ENCODE results near the gene MAGIX. TPM values are rescaled to one million over a fixed set of nuclear protein-coding genes. Genes with fewer than 3 reads are reported as not detected.

The MAGIX gene
- total and polyA plus RNA-seq, 2 of the 4 experiments (the other 2 are of a cell fraction), result 0.72 to 1.1 TPM

- no peak overlapping the region for H2BK15ac ChIP-seq (ENCODE audit: low read depth, low read length)
- no peak overlapping the region for H3K4ac ChIP-seq (ENCODE audit: low read depth, low read length)
- TF ChIP-seq NFE2L2 (IDR thresholded peaks at IDR 0.05; ENCODE audit: low read depth, low read length), result no peak
- TF ChIP-seq RFX5 (IDR thresholded peaks at IDR 0.05; ENCODE audit: low read depth, low read length), result no peak
- no peak for TF ChIP-seq CEBPB (IDR thresholded peaks at IDR 0.05; ENCODE audit: low read depth, low read length)
- TF ChIP-seq MAZ (IDR thresholded peaks at IDR 0.05; ENCODE audit: borderline replicate concordance, low read depth, low read length), result no peak
- no peak for TF ChIP-seq MXI1 (IDR thresholded peaks at IDR 0.05; ENCODE audit: borderline replicate concordance, low read depth, low read length)
- POLR2A ChIA-PET (ENCODE audit: unreplicated experiment), result no interaction called here
- BruUV-seq (replicated peaks), result no TSS peak
- H3K9ac ChIP-seq (ENCODE audit: low read depth, low read length), result no peak overlapping the region
- H3K27me3 ChIP-seq (ENCODE audit: control insufficient read depth, insufficient read depth, low read length), result peaks cover 15% of the 10 kb centered on the region
- no peak overlapping the region for H2BK20ac ChIP-seq (ENCODE audit: low read depth, low read length)
- intact Hi-C loops (cut with micrococcal nuclease) (no loop called here), dilution Hi-C loops (cut with HindIII; ENCODE audit: low sequenced_read_pairs, unreplicated experiment) (no loop called here), in situ Hi-C loops (cut with MboI; ENCODE audit: low sequenced_read_pairs) (no loop called here)
- H3K79me1 ChIP-seq (ENCODE audit: low read depth in 1 of 2, low read length in 2 of 2), result no peaks in the 10 kb centered on the region
- no peak overlapping the region for H4K8ac ChIP-seq (ENCODE audit: low read depth in 2 of 2, low read length in 2 of 2)
- H2AK5ac ChIP-seq (ENCODE audit: low read depth, low read length), result no peak overlapping the region
- no peaks in the 10 kb centered on the region for H3K36me3 ChIP-seq (ENCODE audit: control insufficient read depth, insufficient read depth, low read length)
- H3K23ac ChIP-seq (ENCODE audit: low read depth, low read length), result no peak overlapping the region
- no peak overlapping the region for H2BK5ac ChIP-seq (ENCODE audit: low read depth, low read length, poor library complexity, severe bottlenecking)
- H2AFZ ChIP-seq (replicated peaks; ENCODE audit: low read length, poor library complexity), result no peak overlapping the region
- H3K27ac ChIP-seq (ENCODE audit: insufficient read depth, low read length), result no peak overlapping the region
- no peak overlapping the region for H3K14ac ChIP-seq (replicated peaks; ENCODE audit: low read depth, low read length)
- DNase-seq (no peak), ATAC-seq (ENCODE audit: low read depth) (no peak)
- 24% methylated on average over 3 of the region's 3 CpGs; no CpG with 5 or more reads in 1 of the 2 experiments for WGBS, 2 experiments (ENCODE audit: extremely low coverage in 2 of 2, insufficient read length in 1 of 2)
- H2BK120ac ChIP-seq (ENCODE audit: low read depth, low read length), result no peak overlapping the region
- no peak overlapping the region for H3K4me3 ChIP-seq (ENCODE audit: insufficient read depth, low read depth, low read length)
- H4K5ac ChIP-seq (ENCODE audit: low read depth, low read length), result no peak overlapping the region
- no peak overlapping the region for H2AK9ac ChIP-seq (replicated peaks; ENCODE audit: low read depth, low read length, poor library complexity)
- no peaks in the 10 kb centered on the region for H4K20me1 ChIP-seq (ENCODE audit: insufficient read depth, low read length)
- no peak overlapping the region for H3K4me2 ChIP-seq (ENCODE audit: low read depth, low read length)
- H3K4me1 ChIP-seq (ENCODE audit: control insufficient read depth, insufficient read depth, low read length), result no peaks in the 10 kb centered on the region
- no peaks in the 10 kb centered on the region for H3K9me3 ChIP-seq (ENCODE audit: control insufficient read depth, insufficient read depth, low read length)
- H3K56ac ChIP-seq (ENCODE audit: extremely low read depth, insufficient read depth, low read length), result no peak overlapping the region
- no peak overlapping the region for H4K91ac ChIP-seq (ENCODE audit: insufficient read depth, low read depth, low read length)
- CTCF ChIA-PET, result interaction anchor here (1.0 kb wide), 1 partner anchor 11 kb away, joined by 3 read pairs; no protein-coding TSS in a partner anchor
- no peak overlapping the region for H3K18ac ChIP-seq (ENCODE audit: low read depth, low read length)
- no peaks in the 10 kb centered on the region for H3K9me1 ChIP-seq (ENCODE audit: insufficient read depth, low read length)
Observed at GRCh38 chrX:49203536-49203935, 41.0 kb downstream of the MAGIX start.
